HepG2 (cell line): ENCODE measurements around the gene CIAO2B. TPM values are rescaled to one million over a fixed set of nuclear protein-coding genes. Genes with fewer than 3 reads are reported as not detected.

Experiments used
- ATM ChIP-seq: fragments of 450-650 bp; IDR thresholded peaks from 2 replicates; pipeline ENCODE4 v1.7.1; 2017; ENCODE audit warnings: mild to moderate bottlenecking, borderline replicate concordance
- CBX2 ChIP-seq, 2 experiments: fragments of 200-600 bp in 1 of 2; sonication (generic); formaldehyde crosslinking in 1 of 2; IDR thresholded peaks; 2 replicates each; pipeline versions ENCODE4 v1.7.0 to v1.8.1; 2018 to 2022; ENCODE audit warnings: low read depth in 2 of 2, low read length in 1 of 2, mild to moderate bottlenecking in 1 of 2, missing genetic modification reagents in 1 of 2
- CTCF ChIP-seq: sonication (generic); formaldehyde crosslinking; IDR thresholded peaks from 2 replicates; pipeline ENCODE4 v1.5.0; 2020; ENCODE audit warnings: mild to moderate bottlenecking, missing genetic modification reagents, moderate library complexity
- PTBP1 ChIP-seq: fragments of 200-400 bp; formaldehyde crosslinking; IDR thresholded peaks from 2 replicates; pipeline ENCODE4 v1.6.1; 2018; ENCODE audit warnings: low read length, low read depth; ENCODE audit not compliant: poor library complexity, severe bottlenecking
- SOX13 ChIP-seq, 3 experiments: fragments of 450-650 bp in 1 of 3; sonication (generic) in 1 of 3; formaldehyde crosslinking in 1 of 3; IDR thresholded peaks in 2 of 3; conservative IDR thresholded peaks in 1 of 3; 2 replicates each; pipeline versions ENCODE4 v1.5.0 to v1.6.1; 2016 to 2020; ENCODE audit warnings: antibody characterized with exemption in 1 of 3, mild to moderate bottlenecking in 1 of 3, missing compliant biosample characterization in 1 of 3, missing genetic modification reagents in 1 of 3, moderate library complexity in 1 of 3
- TEF ChIP-seq: sonication (generic); formaldehyde crosslinking; IDR thresholded peaks from 2 replicates; pipeline ENCODE4 v1.5.0; 2020; ENCODE audit warnings: missing genetic modification reagents
- UBTF ChIP-seq: sonication (generic); formaldehyde crosslinking; IDR thresholded peaks from 2 replicates; pipeline ENCODE4 v1.4.0; 2020; ENCODE audit warnings: mild to moderate bottlenecking, missing genetic modification reagents
- ZBED4 ChIP-seq: sonication (generic); formaldehyde crosslinking; IDR thresholded peaks from 2 replicates; pipeline ENCODE4 v1.4.0; 2020; ENCODE audit warnings: missing genetic modification reagents, borderline replicate concordance
- ZBTB10 ChIP-seq: sonication (generic); formaldehyde crosslinking; IDR thresholded peaks from 2 replicates; pipeline ENCODE4 v1.4.0; 2020; ENCODE audit warnings: missing genetic modification reagents, borderline replicate concordance
- ZFP36L1 ChIP-seq: sonication (generic); formaldehyde crosslinking; IDR thresholded peaks from 2 replicates; pipeline ENCODE4 v1.8.0; 2022; ENCODE audit warnings: mild to moderate bottlenecking, missing genetic modification reagents, moderate library complexity
- ZNF484 ChIP-seq: sonication (generic); formaldehyde crosslinking; IDR thresholded peaks from 2 replicates; pipeline ENCODE4 v1.5.1; 2020; ENCODE audit warnings: mild to moderate bottlenecking, low read depth, missing genetic modification reagents, borderline replicate concordance
- ZNF564 ChIP-seq: sonication (generic); formaldehyde crosslinking; IDR thresholded peaks from 2 replicates; pipeline ENCODE4 v1.8.1; 2023; ENCODE audit warnings: mild to moderate bottlenecking, missing genetic modification reagents
- ZNF670 ChIP-seq: sonication (generic); formaldehyde crosslinking; IDR thresholded peaks from 2 replicates; pipeline ENCODE4 v1.8.0; 2022; ENCODE audit warnings: mild to moderate bottlenecking, missing genetic modification reagents, borderline replicate concordance
- ZNF772 ChIP-seq: sonication (generic); formaldehyde crosslinking; IDR thresholded peaks from 2 replicates; pipeline ENCODE4 v1.5.0; 2020; ENCODE audit warnings: mild to moderate bottlenecking, missing genetic modification reagents
- polyA plus RNA-seq, 8 experiments: library from polyadenylated mRNA; depleted of rRNA in 3 of 8; stranded (reverse) in 7 of 8; unstranded in 1 of 8; fragments of >200 nt; fragmentation: Illumina TruSeq in 4 of 8; extraction: Trizol in 4 of 8; gene quantifications; 2 replicates each; pipeline versions ENCODE4 v1.2.1 to v1.2.3, GENCODE V29; 2011 to 2016; ENCODE audit warnings: low read depth in 4 of 8, missing spikeins in 1 of 8, mixed read lengths in 1 of 8; ENCODE audit not compliant: insufficient read depth in 1 of 8
- total RNA-seq, 5 experiments: library from RNA; depleted of rRNA; stranded (reverse); fragments of >200 nt; fragmentation: Illumina TruSeq; extraction: Trizol; gene quantifications; 2 replicates each; pipeline ENCODE4 v1.2.3, GENCODE V29; 2016; ENCODE audit warnings: low read depth in 1 of 5

Gene CIAO2B
- total and polyA plus RNA-seq, 2 of the 13 experiments (the other 11 are each of a cell fraction or from before 2014, with no cell fraction given): 157 to 293 TPM

- TF ChIP-seq ZBTB10 (CRISPR knock-in tag) (peak; percentile 39; the same call in 1 of the 2 replicates), CTCF (CRISPR knock-in tag) (0 out of 2 replicates have a peak, but pooled peaks have one; percentile 8), TEF (CRISPR knock-in tag) (no peak), ZNF670 (CRISPR knock-in tag) (no peak), PTBP1 (no peak), CBX2 (IDR thresholded peaks at IDR 0.05; ENCODE audit: low read depth, low read length) (no peak), CBX2 (CRISPR knock-in tag; IDR thresholded peaks at IDR 0.05; ENCODE audit: low read depth) (no peak), SOX13 (IDR thresholded peaks at IDR 0.05) (0 out of 2 replicates have a peak, but pooled peaks have one; percentile 10), SOX13 (CRISPR knock-in tag; conservative IDR thresholded peaks at IDR 0.05 in 1 of 2, IDR thresholded peaks at IDR 0.05 in 1 of 2) (peak in 1 of 2 experiments; percentile 79; a peak in 2 of 4 replicates), ATM (no peak), ZNF564 (CRISPR knock-in tag) (no peak), ZNF484 (CRISPR knock-in tag) (no peak), UBTF (CRISPR knock-in tag) (peak; percentile 45), ZBED4 (CRISPR knock-in tag) (no peak; the same call in 1 of the 2 replicates), ZNF772 (0 out of 2 replicates have a peak, but pooled peaks have one; percentile 64), ZFP36L1 (CRISPR knock-in tag) (no peak)
These were observed 28.3 kb downstream of the CIAO2B start (continued) for GRCh38 chr16:66905633-66906539.
